ENCODE data around the gene CATSPERD.

The CATSPERD gene

GRCh38 chr19:5808120-5808816, 87.8 kb downstream of the CATSPERD start:
- no peak for DNase-seq

GRCh38 chr19:5809053-5809452, 88.6 kb downstream of the CATSPERD start:
- DNase-seq: no peak

GRCh38 chr19:5809469-5809868, 89.0 kb downstream of the CATSPERD start:
- DNase-seq: no peak

- DNase-seq: no peak
Observed at GRCh38 chr19:5811117-5811516, 90.7 kb downstream of the CATSPERD start.

GRCh38 chr19:5814123-5814851, 93.8 kb downstream of the CATSPERD start:
- no peak for DNase-seq

GRCh38 chr19:5814852-5815246, 94.4 kb downstream of the CATSPERD start:
- no peak for DNase-seq

GRCh38 chr19:5817218-5817617, 96.8 kb downstream of the CATSPERD start:
- DNase-seq: no peak

GRCh38 chr19:5818594-5818993, 98.2 kb downstream of the CATSPERD start:
- no peak for DNase-seq

GRCh38 chr19:5820785-5821184, 100.3 kb downstream of the CATSPERD start:
- DNase-seq: no peak

- DNase-seq: no peak
Observed at GRCh38 chr19:5821521-5822180, 101.2 kb downstream of the CATSPERD start.

GRCh38 chr19:5822181-5822844, 101.9 kb downstream of the CATSPERD start:
- no peak for DNase-seq

- no peak for DNase-seq
Observed at GRCh38 chr19:5823579-5824281, 103.3 kb downstream of the CATSPERD start.

GRCh38 chr19:5824751-5825150, 104.3 kb downstream of the CATSPERD start:
- no peak for DNase-seq

GRCh38 chr19:5825178-5825577, 104.7 kb downstream of the CATSPERD start:
- peak; percentile 31 to 48 for DNase-seq

GRCh38 chr19:5826531-5827341, 106.3 kb downstream of the CATSPERD start:
- DNase-seq: peak; percentile 38 to 42

- DNase-seq: no peak
Observed at GRCh38 chr19:5827342-5827890, 107.0 kb downstream of the CATSPERD start.

GRCh38 chr19:5827891-5828660, 107.6 kb downstream of the CATSPERD start:
- DNase-seq: peak; percentile 96

All from inflammatory macrophage (primary cell).